A549 treated with dexamethasone at 1 μM for 4 hours (cell line): Measurements from ENCODE around the gene UNK. TPM values are rescaled to one million over a fixed set of nuclear protein-coding genes. Genes with fewer than 3 reads are reported as not detected.

Source experiments
- total RNA-seq: library from RNA; stranded (reverse); fragments of 200-300 nt; extraction: Qiagen RNA extraction; gene quantifications from 5 replicates; pipeline ENCODE4 v1.2.3, GENCODE V29; 2022

Gene UNK
- total RNA-seq: 25.1 to 30.9 TPM (median 29.6 TPM) in 5 replicates

GRCh38 chr17:75784473-75785015 lies at the start of gene UNK:
UNK (plus strand) TSS chr17:75784806; CDS start chr17:75784881, 75 bp downstream.

GRCh38 chr17:75764711-75765421 lies 19.7 kb upstream of the UNK start, which contains the start of gene GALK1:
GALK1 (minus strand) TSS chr17:75765192; CDS start chr17:75765136, 56 bp downstream.

GRCh38 chr17:75843577-75844529 lies 59.2 kb downstream of the UNK start, which contains the start of gene UNC13D:
UNC13D (minus strand) TSS chr17:75844404; CDS start chr17:75844337, 67 bp downstream.

GRCh38 chr17:75855310-75856061 lies 70.9 kb downstream of the UNK start, which contains the start of gene WBP2:
WBP2 (minus strand) TSS chr17:75855335; CDS start chr17:75855297, 38 bp downstream.

Other genes with a start within 250 kb of the UNK start
- gene MYO15B, start 197.0 kb upstream of the UNK start, total RNA-seq: 31.9 to 58.4 TPM (median 48.6 TPM) in 5 replicates
- gene SMIM5, start 151.4 kb upstream of the UNK start, total RNA-seq: 0.71 to 1.1 TPM (median 1.0 TPM) in 5 replicates
- 21.9 to 27.7 TPM (median 26.7 TPM) in 5 replicates for gene RECQL5, start 117.7 kb upstream of the UNK start, total RNA-seq
- gene SAP30BP, start 117.5 kb upstream of the UNK start, total RNA-seq: 121 to 138 TPM (median 123 TPM) in 5 replicates
- gene ITGB4, start 63.3 kb upstream of the UNK start, total RNA-seq: 81.3 to 148 TPM (median 126 TPM) in 5 replicates
- 56.4 to 83.4 TPM (median 76.0 TPM) in 5 replicates for gene GALK1, start 19.6 kb upstream of the UNK start, total RNA-seq
- gene UNC13D, start 59.6 kb downstream of the UNK start, total RNA-seq: 3.2 to 6.9 TPM (median 6.3 TPM) in 5 replicates
- 86.8 to 93.9 TPM (median 89.6 TPM) in 5 replicates for gene WBP2, start 70.5 kb downstream of the UNK start, total RNA-seq
- 145 to 227 TPM (median 215 TPM) in 5 replicates for gene TRIM47, start 93.8 kb downstream of the UNK start, total RNA-seq
- 24.6 to 40.6 TPM (median 35.3 TPM) in 5 replicates for gene TRIM65, start 112.1 kb downstream of the UNK start, total RNA-seq
- gene MRPL38, start 120.1 kb downstream of the UNK start, total RNA-seq: 78.3 to 135 TPM (median 120 TPM) in 5 replicates
- gene FBF1, start 156.2 kb downstream of the UNK start, total RNA-seq: 3.8 to 8.2 TPM (median 7.2 TPM) in 5 replicates
- gene ACOX1, start 194.4 kb downstream of the UNK start, total RNA-seq: 15.4 to 19.6 TPM (median 18.6 TPM) in 5 replicates
- 20.4 to 22.4 TPM (median 22.0 TPM) in 5 replicates for gene TEN1, start 194.4 kb downstream of the UNK start, total RNA-seq
- 1.3 to 4.7 TPM (median 4.1 TPM) in 5 replicates for gene CDK3, start 216.0 kb downstream of the UNK start, total RNA-seq
- 12.7 to 19.5 TPM (median 17.8 TPM) in 5 replicates for gene EVPL, start 242.5 kb downstream of the UNK start, total RNA-seq